Keratinocyte (primary cell): Measurements from ENCODE around the gene DES. TPM values are rescaled to one million over a fixed set of nuclear protein-coding genes. Genes with fewer than 3 reads are reported as not detected.

Experiments
- DNase-seq: peaks from one replicate; pipeline ENCODE4 v3.0.0-alpha.2; 2011; ENCODE audit warnings: low read depth, missing footprints, low spot score
- FAIRE-seq: peaks from 2 replicates; lab custom pipeline; 2011; peaks lifted over from hg19 to GRCh38; lab: Jason Lieb, UNC
- H2AFZ ChIP-seq: 2 replicates; pipeline ENCODE4 v1.6.0; 2012; ENCODE audit warnings: low read length, control low read depth, inconsistent platforms; ENCODE audit not compliant: control insufficient read depth
- H3K27ac ChIP-seq: 2 replicates; pipeline ENCODE4 v1.5.1; 2011; ENCODE audit warnings: low read length; ENCODE audit not compliant: control insufficient read depth, insufficient read depth
- H3K27me3 ChIP-seq: 3 replicates; pipeline ENCODE4 v1.6.0; 2011; ENCODE audit warnings: low read length; ENCODE audit not compliant: control insufficient read depth, insufficient read depth; ENCODE audit errors: extremely low read depth
- H3K36me3 ChIP-seq, 2 experiments: 2 replicates in 1 of 2; 3 replicates in 1 of 2; pipeline ENCODE4 v1.5.1; 2011; ENCODE audit warnings: low read length in 2 of 2, mild to moderate bottlenecking in 1 of 2; ENCODE audit not compliant: control insufficient read depth in 2 of 2, insufficient read depth in 2 of 2; ENCODE audit errors: extremely low read depth in 1 of 2
- H3K4me1 ChIP-seq: 3 replicates; pipeline ENCODE4 v1.5.1; 2011; ENCODE audit warnings: low read length; ENCODE audit not compliant: control insufficient read depth, insufficient read depth; ENCODE audit errors: extremely low read depth
- H3K4me2 ChIP-seq: 3 replicates; pipeline ENCODE4 v1.6.0; 2011; ENCODE audit warnings: low read depth, low read length; ENCODE audit not compliant: control insufficient read depth, insufficient read depth; ENCODE audit errors: extremely low read depth
- H3K4me3 ChIP-seq, 3 experiments: fragments of 200-600 bp in 1 of 3; sonication (generic) in 1 of 3; 2 replicates in 2 of 3; 3 replicates in 1 of 3; pipeline ENCODE4 v1.5.1; 2011 to 2016; ENCODE audit warnings: low read length in 3 of 3, mild to moderate bottlenecking in 3 of 3, control low read depth in 2 of 3, inconsistent platforms in 1 of 3, low read depth in 1 of 3, mixed read lengths in 1 of 3, mixed run types in 1 of 3, moderate library complexity in 1 of 3; ENCODE audit not compliant: control insufficient read depth in 2 of 3, insufficient read depth in 2 of 3; ENCODE audit errors: extremely low read depth in 1 of 3
- H3K79me2 ChIP-seq: 2 replicates; pipeline ENCODE4 v1.6.0; 2012; ENCODE audit warnings: low read length; ENCODE audit not compliant: control insufficient read depth, insufficient read depth
- H3K9ac ChIP-seq: 3 replicates; pipeline ENCODE4 v1.6.0; 2011; ENCODE audit warnings: low read length; ENCODE audit not compliant: control insufficient read depth, insufficient read depth; ENCODE audit errors: extremely low read depth
- H3K9me1 ChIP-seq: 3 replicates; pipeline ENCODE4 v1.6.0; 2011; ENCODE audit warnings: low read length; ENCODE audit not compliant: control insufficient read depth, insufficient read depth; ENCODE audit errors: extremely low read depth
- H3K9me3 ChIP-seq: 2 replicates; pipeline ENCODE4 v1.5.1; 2012; ENCODE audit warnings: low read depth, low read length; ENCODE audit not compliant: control insufficient read depth
- H4K20me1 ChIP-seq: 3 replicates; pipeline ENCODE4 v1.6.0; 2011; ENCODE audit warnings: low read length; ENCODE audit not compliant: control insufficient read depth, insufficient read depth; ENCODE audit errors: extremely low read depth
- EZH2 ChIP-seq: IDR thresholded peaks from one replicate; pipeline ENCODE4 v1.6.1; 2012; ENCODE audit warnings: inconsistent platforms, mild to moderate bottlenecking, low read length, moderate library complexity
- dilution Hi-C: fragments of 300-500 bp; cut with MboI; formaldehyde crosslinking; loops from one replicate; pipeline ENCODE4 v1.7.0; 2020; ENCODE audit warnings: low sequenced_read_pairs; ENCODE audit not compliant: extremely low pct_ligation_motif_present
- polyA plus RNA-seq, 5 experiments: library from polyadenylated mRNA; depleted of rRNA in 3 of 5; stranded (reverse) in 3 of 5; stranded (forward) in 1 of 5; unstranded in 1 of 5; fragments of >200 nt; gene quantifications; 1 replicate in 1 of 5; 2 replicates in 3 of 5; 3 replicates in 1 of 5; pipeline versions ENCODE4 v1.2.1 to v1.2.3, GENCODE V29; 2011 to 2012; ENCODE audit warnings: missing spikeins in 2 of 5, low read depth in 1 of 5, low replicate concordance in 1 of 5
- TF ChIP-seq, protein P1 (sequence below), 3 experiments: IDR thresholded peaks in 1 of 3; conservative IDR thresholded peaks in 1 of 3; optimal IDR thresholded peaks in 1 of 3; 2 replicates in 2 of 3; 3 replicates in 1 of 3; pipeline versions ENCODE3 to v1.5.1; 2011; ENCODE audit warnings: low read length in 3 of 3, mild to moderate bottlenecking in 3 of 3, moderate library complexity in 2 of 3, control low read depth in 1 of 3, inconsistent platforms in 1 of 3; ENCODE audit not compliant: insufficient read depth in 2 of 3; ENCODE audit errors: extremely low read depth in 1 of 3

Gene DES
- polyA plus RNA-seq, 1 donor (not counting 4 experiments of a cell fraction or from before 2014, with no cell fraction given), result not detected

DNA sequence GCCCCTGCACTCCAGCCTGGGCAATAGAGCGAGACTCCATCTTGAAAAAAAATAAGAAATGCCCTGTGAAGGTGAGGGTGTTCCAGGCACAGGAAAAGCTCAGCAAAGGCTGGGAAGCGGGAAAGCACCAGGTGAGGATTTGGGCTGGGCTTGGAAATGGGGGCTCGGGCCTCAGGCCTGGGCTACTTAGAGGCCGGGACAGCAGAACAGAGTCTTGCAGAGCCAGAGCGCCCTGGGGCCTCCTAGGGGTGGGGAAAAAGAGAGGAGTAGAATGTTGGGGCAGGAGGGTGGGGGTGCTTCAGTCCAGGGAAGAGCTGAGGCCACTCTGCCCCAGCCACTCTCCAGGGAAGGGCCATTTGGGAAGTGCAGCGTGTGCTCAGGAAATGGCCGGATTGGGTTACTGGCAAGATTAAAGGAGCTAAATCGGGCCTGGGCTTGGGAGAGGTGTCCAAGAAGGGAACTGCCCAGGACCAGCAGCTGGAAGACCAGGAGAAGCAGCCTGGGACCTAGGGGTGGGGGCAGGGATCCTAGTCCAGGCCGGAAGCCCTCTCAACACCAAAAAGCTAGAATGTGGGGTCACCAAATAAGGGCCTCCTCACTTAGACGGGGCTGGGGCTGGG is 13.8 kb upstream of the DES start:
- Histone ChIP-seq H3K27me3 (peaks cover 3% of the 10 kb centered on the region), H3K36me3 (no peaks in the 10 kb centered on the region), H3K4me2 (no peak overlapping the region), H2AFZ (no peak overlapping the region), H3K79me2 (no peaks in the 10 kb centered on the region), H3K9me1 (no peaks in the 10 kb centered on the region), H3K9ac (no peak overlapping the region), H3K9me3 (no peaks in the 10 kb centered on the region), H3K4me3 (no peak overlapping the region), H3K4me1 (peaks cover 3% of the 10 kb centered on the region), H3K27ac (no peak overlapping the region), H4K20me1 (no peaks in the 10 kb centered on the region)
- DNase-seq, result no peak
- FAIRE-seq, result no peak
- dilution Hi-C loops, result no loop called here
- TF ChIP-seq, protein P1, sequence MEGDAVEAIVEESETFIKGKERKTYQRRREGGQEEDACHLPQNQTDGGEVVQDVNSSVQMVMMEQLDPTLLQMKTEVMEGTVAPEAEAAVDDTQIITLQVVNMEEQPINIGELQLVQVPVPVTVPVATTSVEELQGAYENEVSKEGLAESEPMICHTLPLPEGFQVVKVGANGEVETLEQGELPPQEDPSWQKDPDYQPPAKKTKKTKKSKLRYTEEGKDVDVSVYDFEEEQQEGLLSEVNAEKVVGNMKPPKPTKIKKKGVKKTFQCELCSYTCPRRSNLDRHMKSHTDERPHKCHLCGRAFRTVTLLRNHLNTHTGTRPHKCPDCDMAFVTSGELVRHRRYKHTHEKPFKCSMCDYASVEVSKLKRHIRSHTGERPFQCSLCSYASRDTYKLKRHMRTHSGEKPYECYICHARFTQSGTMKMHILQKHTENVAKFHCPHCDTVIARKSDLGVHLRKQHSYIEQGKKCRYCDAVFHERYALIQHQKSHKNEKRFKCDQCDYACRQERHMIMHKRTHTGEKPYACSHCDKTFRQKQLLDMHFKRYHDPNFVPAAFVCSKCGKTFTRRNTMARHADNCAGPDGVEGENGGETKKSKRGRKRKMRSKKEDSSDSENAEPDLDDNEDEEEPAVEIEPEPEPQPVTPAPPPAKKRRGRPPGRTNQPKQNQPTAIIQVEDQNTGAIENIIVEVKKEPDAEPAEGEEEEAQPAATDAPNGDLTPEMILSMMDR (optimal IDR thresholded peaks at IDR 0.05 in 1 of 3, IDR thresholded peaks at IDR 0.05 in 1 of 3, conservative IDR thresholded peaks at IDR 0.05 in 1 of 3; ENCODE audit: extremely low read depth in 1 of 3, insufficient read depth in 2 of 3, low read length in 3 of 3), result no peak
- TF ChIP-seq EZH2, result no peak

DNA sequence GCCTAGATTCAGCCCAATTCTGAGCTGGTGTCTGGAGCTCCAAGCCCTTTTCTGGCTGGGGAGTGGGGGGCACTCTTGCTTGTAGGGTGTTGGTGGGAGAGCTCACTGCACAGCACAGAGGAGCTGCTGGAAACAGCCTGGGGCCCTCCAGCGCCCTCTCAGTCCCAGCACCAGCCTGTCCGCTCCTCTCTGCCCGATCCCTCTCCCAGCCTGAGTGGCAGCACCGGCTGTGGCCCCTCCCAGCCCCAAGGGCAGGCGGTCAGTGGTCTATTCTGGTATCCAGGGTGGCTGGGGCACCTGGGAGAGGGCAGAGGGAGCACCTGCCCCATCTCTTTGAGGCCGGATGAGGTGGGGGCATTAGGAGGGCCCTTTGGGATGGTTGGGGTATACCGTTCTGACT is 13.2 kb upstream of the DES start:
- DNase-seq, result no peak
- no peak overlapping the region for H3K27ac ChIP-seq
- dilution Hi-C loops, result no loop called here
- H2AFZ ChIP-seq, result no peak overlapping the region
- peaks cover 3% of the 10 kb centered on the region for H3K4me1 ChIP-seq
- no peak overlapping the region for H3K4me2 ChIP-seq
- TF ChIP-seq, protein P1 (optimal IDR thresholded peaks at IDR 0.05 in 1 of 3, IDR thresholded peaks at IDR 0.05 in 1 of 3, conservative IDR thresholded peaks at IDR 0.05 in 1 of 3; ENCODE audit: extremely low read depth in 1 of 3, insufficient read depth in 2 of 3, low read length in 3 of 3), result no peak
- TF ChIP-seq EZH2, result no peak
- H3K36me3 ChIP-seq, result no peaks in the 10 kb centered on the region
- H3K79me2 ChIP-seq, result no peaks in the 10 kb centered on the region
- no peak overlapping the region for H3K9ac ChIP-seq
- peaks cover 4% of the 10 kb centered on the region for H3K27me3 ChIP-seq
- no peaks in the 10 kb centered on the region for H3K9me1 ChIP-seq
- H3K9me3 ChIP-seq, result no peaks in the 10 kb centered on the region
- FAIRE-seq, result no peak
- H3K4me3 ChIP-seq, result no peak overlapping the region
- H4K20me1 ChIP-seq, result no peaks in the 10 kb centered on the region
